HG03108 (cell line): ENCODE data around the gene FLRT2.

ENCODE experiments used
- ATAC-seq: cut with Tn5 transposase; IDR thresholded peaks from one replicate; pipeline ENCODE4 v1.9.1; 2021; ENCODE audit warnings: moderate library complexity; ENCODE audit not compliant: unreplicated experiment

Gene FLRT2

GRCh38 chr14:85529803-85530574 is at the start of gene FLRT2:
Gene FLRT2, plus strand, starts transcription at chr14:85530144. Its CDS starts 91,371 bp downstream, at chr14:85621515.
- no peak for ATAC-seq

- ATAC-seq: no peak
These were observed 48.5 kb upstream of the FLRT2 start for GRCh38 chr14:85481471-85481870.

- no peak for ATAC-seq
These were observed 47.4 kb upstream of the FLRT2 start for GRCh38 chr14:85482552-85482951.

- no peak for ATAC-seq
These were observed 46.9 kb upstream of the FLRT2 start for GRCh38 chr14:85483037-85483436.

GRCh38 chr14:85483652-85484051 is 46.3 kb upstream of the FLRT2 start:
- no peak for ATAC-seq

- ATAC-seq: no peak
These were observed 42.7 kb upstream of the FLRT2 start for GRCh38 chr14:85487215-85487614.

- no peak for ATAC-seq
These were observed 28.2 kb upstream of the FLRT2 start for GRCh38 chr14:85501751-85502150.

- ATAC-seq: no peak
These were observed 21.1 kb upstream of the FLRT2 start for GRCh38 chr14:85508863-85509262.

- no peak for ATAC-seq
These were observed 17.5 kb upstream of the FLRT2 start for GRCh38 chr14:85512451-85512850.

GRCh38 chr14:85514487-85514886 is 15.5 kb upstream of the FLRT2 start:
- no peak for ATAC-seq

GRCh38 chr14:85516239-85517113 is 13.5 kb upstream of the FLRT2 start:
- ATAC-seq: no peak

- ATAC-seq: no peak
These were observed 12.7 kb upstream of the FLRT2 start for GRCh38 chr14:85517114-85517688.

GRCh38 chr14:85519661-85520305 is 10.2 kb upstream of the FLRT2 start:
- ATAC-seq: no peak

- ATAC-seq: no peak
These were observed 9.4 kb upstream of the FLRT2 start for GRCh38 chr14:85520581-85520980.

GRCh38 chr14:85523624-85524023 is 6.3 kb upstream of the FLRT2 start:
- ATAC-seq: no peak

- ATAC-seq: no peak
These were observed 2.9 kb upstream of the FLRT2 start for GRCh38 chr14:85527006-85527405.

- no peak for ATAC-seq
These were observed 2.4 kb upstream of the FLRT2 start for GRCh38 chr14:85527445-85528035.

- ATAC-seq: no peak
These were observed 1.7 kb upstream of the FLRT2 start for GRCh38 chr14:85528080-85528896.

GRCh38 chr14:85528897-85529631 is 880 bp upstream of the FLRT2 start:
- ATAC-seq: no peak
